Smooth muscle cell of the brain vasculature (primary cell): Measurements from ENCODE around the gene LAMB3.
"Not testable (repeated sequence)": the region's sequence is repeated elsewhere in the genome, so short reads cannot be mapped to it uniquely, and the experiment has no call there.

Experiments
- DNase-seq: peaks from one replicate; pipeline ENCODE4 v3.0.0-alpha.2; 2012; ENCODE audit warnings: low read depth, low spot score

LAMB3 gene

DNA sequence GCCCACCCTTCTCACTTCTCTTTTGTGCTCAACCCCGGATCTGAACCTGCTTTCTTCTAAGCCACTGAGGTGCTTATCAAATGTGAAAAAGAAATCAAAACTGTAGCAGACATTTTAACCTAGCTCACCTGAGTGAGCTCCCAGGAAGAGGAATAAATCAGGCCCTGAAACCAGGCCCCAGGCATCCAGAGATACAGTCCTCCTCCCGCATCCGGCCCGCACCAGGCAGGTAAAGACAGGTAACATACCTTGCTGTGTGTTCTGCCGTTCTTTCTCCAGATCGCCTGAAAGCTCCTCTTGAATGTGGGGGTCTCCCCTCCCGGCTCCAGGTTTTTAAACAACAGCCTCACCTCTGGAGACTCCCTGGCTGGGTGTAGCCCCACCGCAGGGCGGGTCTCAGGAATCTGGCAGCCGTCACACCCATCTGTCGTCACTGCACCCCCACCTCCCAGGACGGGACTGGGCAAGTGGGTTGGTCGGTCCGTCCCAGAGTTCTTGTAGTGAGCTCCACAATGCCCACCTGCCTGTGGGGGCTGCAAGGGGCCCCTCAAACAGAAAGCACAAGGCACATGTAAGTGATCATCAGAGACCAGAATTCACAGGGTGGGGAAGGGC, at the start of gene LAMB3:
LAMB3 (minus strand) TSS at position 305 of the 615 bp plus-strand sequence. CDS start 1,481 bp downstream, outside the sequence.
- DNase-seq: no peak

DNA sequence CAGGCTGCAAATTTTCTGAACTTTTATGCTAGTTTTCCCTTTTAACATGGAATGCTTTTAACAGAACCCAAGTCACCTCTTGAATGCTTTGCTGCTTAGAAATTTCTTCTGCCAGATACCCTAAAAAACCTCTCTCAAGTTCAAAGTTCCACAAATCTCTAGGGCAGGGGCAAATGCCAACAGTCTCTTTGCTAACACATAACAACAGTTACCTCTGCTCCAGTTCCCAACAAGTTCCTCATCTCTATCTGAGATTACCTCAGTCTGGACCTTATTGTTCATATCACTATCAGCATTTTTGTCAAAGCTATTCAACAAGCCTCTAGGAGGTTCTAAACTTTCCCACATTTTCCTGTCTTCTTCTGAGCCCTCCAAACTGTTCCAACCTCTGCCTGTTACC, 48.5 kb upstream of the LAMB3 start:
- not testable (repeated sequence) for DNase-seq

DNA sequence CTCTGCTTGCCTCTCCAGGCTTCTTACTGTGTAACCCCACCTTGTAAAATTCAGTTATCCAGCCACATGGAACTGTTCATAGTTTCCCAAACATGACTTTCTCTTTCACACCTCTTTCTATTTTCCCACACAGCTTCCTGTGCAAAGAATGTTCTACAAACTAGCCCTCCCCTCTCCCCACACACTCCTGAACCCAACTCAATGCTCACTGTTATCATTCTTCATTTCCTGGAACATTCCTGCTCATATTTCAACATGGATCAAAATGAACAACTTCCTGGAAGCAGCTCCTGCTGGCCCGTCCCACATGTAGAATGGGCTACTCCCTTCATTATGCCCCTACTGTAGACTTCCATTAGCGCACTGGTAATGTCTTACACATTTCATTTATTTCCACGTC, 44.9 kb upstream of the LAMB3 start:
- DNase-seq: no peak

DNA sequence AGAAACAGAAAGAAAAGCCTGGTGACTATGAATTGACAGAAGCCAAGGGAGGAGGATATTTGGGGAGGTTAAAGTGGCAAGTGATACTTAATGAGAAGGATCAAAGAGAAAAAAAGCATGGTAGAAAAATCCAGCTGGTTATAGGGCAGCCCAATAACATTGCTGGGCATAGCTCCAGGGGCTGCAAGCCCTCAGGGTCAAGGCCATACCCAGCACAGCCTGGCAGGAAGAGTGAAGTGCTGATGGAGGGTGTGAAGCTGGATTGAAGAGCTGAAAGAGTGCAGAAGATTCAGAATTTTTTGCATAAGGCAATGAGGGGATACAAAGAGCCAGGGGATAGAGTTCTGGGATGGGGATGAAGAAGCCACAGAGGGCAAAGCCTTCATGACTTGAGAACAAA, 44.4 kb upstream of the LAMB3 start:
- no peak for DNase-seq

DNA sequence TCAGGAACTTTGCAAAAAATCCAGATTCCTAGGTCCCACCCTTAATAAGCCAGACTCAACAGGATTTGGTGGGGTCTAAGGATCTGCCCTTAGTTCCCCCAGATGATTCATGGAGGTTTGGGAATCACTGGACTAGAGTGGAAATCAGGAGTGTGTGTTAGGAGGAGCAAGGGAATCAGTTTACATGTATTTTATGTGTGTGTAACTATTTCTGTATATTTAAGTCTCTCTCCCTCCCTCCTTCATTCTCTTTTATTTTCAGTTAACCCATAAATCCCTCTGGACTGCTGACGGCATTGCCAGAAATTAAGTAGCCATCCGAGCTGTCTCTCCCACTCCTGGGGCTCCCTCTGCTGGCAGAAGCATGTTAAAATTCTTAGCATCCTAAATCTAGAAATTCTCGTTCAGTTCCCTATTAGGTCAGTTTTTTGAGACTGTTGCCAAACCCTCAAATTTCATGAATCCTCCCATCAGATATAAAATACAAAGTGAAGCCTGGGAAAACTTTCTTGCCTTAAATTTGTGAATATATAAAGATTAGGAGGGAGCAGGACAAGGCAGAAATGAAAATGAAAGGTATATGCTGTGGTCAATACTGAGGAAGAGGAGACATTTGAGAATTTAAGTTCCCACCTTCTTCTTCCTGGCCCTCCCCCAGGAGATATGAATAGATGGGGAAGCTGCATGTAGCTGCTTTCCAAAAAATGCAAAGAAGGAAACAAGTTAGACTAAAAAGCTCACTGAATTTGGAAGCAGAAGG, 40.7 kb upstream of the LAMB3 start:
- peak; percentile 76 for DNase-seq

DNA sequence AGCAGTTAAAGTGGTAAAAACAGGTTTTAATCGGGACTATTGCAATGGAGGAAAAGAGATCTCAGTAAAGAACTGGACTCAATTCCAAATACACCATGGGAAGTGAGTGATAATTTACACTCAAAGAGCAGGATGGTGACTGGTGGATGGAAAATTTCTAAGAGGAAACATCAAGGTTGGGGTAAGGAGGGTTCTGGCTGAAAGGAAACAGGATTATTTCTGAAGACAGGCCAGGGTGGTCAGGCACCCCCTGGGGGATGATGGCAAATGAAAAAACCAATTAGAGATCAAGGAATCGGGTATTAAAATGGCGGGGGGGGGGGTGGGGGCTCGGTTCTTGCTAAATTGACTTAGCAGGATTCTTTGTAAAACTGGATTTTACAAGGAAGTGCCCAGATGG, 40.1 kb upstream of the LAMB3 start:
- no peak for DNase-seq

DNA sequence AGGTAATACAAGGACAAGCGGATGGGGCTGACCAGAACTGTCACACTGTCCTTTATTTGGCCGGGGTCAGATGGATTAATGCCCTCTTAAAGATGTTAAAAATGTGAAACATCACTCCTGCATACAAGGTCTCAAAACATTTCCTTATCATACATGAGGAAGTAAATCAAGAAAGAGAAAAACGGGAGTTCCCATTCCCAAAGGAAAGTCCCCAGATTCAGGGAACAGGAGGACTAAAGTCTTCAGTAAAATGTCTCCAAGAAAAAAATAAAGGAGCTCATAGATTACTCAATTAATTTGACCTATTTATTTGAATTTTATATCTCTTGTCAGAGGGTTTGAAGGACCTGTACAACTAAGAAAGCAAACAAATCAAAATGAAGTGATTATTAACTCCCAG, 39.0 kb upstream of the LAMB3 start:
- no peak for DNase-seq

DNA sequence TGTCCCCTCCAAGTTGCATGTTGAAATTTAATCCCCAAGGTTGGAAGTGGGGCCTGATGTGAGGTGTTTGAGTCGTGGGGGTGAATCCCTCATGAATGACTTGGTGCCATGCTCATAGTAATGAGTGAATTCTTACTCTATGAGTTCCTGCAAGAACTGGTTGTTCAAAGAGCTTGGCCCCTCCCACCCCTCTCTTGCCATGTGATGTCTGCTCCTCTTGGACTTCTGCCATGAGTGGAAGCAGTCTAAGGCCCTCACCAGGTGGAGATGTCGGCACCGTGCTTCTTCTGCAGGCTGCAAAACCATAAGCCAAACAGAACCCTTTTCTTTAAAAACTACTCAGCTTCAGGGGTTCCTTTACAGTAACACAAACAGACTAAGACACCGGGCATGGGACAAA, 37.3 kb upstream of the LAMB3 start:
- DNase-seq: no peak

DNA sequence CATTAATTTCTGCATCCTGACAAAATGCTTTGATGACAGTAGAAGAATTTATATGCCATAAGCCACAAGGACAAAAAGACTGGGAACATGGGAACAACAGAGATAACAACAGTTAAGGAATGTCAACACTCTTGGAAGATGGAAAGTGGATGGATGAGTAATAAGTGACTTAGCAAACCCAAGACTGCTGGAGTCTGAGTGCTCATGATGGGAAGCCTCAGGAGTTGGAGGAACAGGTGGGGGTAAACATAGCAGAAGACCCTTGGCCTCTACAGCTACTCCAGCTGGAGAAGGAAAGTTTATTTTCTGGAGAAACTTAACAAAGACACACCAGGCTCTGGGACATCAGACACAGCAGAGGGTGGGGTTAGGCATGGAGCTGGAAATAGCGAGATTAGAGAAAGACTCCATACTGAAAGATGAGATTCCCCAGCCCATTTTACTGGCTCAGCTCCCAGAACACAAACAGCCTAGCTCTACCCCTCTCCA, 36.6 kb upstream of the LAMB3 start:
- DNase-seq: no peak

DNA sequence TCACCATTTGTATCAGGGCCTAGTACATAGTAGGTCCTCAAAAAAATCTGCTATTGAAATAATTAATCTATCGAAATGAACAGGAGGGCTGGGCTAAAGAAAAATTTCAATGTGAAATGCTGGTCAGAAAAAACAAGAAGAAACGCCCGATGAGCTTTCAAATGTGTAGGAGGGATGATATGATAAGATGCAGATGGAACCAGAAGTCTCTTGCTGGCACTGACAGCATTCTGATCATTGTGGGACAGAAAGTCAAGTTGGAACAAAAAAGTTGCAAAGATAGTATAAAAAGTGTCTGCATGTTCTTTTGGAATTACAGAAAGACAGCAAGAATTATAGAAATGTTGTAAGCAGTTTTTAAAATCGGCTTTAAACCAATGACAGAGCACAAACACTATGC, 34.1 kb upstream of the LAMB3 start:
- DNase-seq: no peak

DNA sequence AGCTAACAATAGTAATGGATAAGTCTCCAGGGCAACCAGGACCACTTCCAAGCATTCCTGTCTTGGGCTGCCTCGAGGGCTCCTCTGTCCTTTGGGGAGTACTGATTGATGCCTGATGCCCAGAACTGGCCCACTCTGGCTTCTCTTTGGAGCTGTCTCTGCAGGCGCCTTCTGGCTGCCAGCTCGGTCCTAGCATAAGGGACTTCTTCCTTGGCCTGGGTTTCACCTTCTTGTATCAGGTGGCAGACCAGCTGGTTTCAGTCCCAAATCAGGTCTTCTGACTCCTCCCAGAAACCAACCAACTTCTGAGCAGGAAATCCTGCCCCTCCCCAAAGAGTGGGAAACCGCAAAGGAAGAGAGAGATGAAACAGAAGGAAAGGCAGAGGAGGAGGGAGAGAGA, 33.6 kb upstream of the LAMB3 start:
- no peak for DNase-seq

DNA sequence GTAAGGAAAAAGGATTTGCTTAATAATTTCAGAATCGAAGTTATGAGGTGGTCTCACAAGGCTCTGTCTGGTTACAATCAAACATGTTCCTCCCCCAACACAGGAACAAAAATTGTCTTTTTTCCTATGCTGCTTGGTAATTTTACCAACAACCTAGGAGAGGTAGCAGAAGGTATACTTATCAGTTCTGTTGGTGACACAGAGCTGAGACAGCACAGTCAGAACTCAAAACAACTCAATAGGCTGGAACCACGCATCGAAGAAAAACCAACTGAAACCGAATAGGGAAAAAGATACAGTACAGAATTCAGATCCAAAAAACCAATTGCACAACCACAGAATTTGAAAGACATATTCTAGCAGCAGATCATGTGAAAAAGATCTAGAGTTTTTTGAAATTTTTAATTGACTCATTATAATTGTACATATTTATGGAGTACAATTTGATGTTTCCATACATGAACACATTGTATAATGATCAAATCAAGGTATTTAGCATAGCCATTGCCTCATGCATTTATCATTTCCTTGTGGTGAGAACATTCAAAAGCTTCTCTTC, 26.8 kb upstream of the LAMB3 start:
- DNase-seq: no peak

DNA sequence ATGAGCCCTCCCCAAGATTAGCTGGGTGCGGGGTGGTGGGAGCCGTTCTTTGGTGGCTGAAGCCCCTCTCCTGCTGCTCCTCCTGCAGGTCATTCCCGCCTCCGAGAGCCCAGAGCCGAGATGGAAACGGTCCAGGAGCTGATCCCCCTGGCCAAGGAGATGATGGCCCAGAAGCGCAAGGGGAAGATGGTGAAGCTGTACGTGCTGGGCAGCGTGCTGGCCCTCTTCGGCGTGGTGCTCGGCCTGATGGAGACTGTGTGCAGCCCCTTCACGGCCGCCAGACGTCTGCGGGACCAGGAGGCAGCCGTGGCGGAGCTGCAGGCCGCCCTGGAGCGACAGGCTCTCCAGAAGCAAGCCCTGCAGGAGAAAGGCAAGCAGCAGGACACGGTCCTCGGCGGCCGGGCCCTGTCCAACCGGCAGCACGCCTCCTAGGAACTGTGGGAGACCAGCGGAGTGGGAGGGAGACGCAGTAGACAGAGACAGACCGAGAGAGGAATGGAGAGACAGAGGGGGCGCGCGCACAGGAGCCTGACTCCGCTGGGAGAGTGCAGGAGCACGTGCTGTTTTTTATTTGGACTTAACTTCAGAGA, 23.4 kb upstream of the LAMB3 start:
- no peak for DNase-seq

DNA sequence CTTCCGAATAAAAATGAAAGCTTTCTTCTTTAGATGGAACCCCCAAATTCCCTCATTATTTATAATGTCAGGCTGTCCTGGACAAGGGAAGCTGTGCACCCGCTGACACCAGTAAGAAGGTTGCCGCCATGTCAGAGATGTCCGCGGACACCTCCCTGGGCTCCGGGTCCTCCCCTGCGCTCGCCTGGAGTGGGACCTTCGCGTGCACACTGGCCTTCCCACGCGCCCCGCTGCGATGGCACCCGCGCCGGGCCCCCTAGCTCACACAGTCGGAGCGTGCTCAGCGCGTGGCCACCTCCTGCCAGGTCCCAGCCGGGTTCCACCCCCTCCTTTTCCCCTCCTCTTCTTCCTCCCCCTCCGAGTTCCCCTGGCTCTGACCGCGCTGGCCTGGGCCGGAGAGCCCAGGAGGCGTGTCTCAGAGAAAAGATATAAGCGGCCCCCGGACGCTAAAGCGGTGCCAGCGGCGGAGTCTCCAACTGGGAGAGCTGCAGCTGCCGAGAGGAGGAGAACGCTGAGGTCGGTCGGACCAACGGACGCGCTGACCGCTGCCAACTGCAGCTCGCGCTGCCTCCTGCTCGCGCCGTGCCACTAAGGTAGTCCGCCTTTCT, 22.8 kb upstream of the LAMB3 start, which contains the start of gene G0S2:
G0S2 (plus strand) TSS at position 456 of the 608 bp plus-strand sequence. CDS start 273 bp downstream, outside the sequence.
- no peak for DNase-seq

DNA sequence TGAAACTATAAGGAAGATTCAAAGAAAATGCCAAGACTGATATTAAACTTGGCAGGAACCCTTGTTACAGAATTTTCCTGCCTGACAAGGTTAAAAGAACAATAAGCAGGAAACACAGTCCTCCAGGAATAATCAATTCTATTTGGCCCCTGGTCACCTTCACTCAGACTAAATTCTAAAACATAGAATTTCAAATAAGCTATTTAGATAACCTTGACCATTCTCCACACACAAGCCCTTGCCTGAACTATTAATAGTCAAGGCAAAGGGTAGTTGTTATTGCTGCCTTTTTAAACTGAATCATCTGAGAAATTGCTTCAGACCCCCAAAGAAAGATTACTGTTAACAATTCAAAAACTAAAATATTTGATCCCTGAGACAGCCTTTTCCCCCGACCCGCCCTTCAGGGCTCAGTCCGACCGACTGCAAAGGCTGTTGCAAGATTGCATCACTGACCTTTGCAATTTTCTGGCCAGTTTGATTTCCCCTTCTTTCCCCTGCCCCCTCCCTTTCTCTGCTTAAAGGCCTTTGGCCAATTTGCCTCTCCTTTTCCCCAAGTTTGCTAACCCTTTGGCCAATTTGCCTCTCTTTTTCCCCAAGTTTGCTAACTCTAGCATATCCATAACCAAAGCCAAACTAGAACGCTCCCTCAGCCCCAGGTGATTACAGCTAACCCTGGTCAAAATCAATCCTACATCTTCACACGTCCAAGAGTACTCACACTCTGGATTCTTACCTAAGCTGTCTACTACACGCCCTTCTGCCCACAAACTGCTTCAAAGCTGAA, 21.6 kb upstream of the LAMB3 start:
- DNase-seq: no peak

DNA sequence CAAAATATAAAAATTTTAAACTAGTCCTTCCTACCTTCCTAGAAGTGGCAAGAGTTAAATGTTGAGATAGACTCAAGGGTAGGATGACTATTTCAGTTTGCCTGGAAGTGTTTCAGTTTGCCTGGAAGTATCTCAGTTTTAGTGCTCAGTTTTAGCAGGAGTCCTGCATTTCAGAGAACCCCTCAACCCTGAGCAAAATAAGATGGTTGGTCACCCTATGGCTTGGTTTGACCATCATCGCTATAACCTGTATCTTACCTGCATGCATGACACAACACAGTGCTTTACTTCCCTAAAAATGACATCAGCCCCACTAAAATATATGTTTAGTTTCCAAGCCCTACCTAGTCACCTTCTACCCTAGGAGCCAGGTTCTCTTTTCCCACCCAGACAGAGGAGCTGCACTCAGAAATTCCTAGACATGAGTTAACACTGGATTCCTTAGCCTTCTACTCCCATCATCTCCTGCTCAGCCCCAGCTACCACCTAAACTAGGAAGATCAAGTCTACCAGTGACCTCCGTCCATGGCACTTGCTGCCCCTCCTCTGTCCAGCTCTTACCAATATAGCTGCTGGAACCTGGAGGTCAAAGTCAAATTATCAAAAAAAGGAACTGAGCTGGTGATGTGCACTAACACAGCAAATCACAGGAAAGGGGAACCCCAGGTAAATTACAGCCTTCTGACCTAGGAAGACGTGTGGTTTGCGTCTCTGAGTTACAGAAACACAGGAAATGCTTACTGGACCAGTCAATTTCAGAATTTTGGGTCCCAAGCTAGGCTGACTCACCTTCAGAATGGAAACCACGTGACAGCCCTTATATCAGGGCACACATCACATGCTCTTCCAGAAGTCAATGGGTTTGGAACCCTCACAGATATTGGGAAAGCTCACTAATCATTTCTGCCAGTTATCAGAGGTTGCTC, 20.7 kb upstream of the LAMB3 start:
- no peak for DNase-seq

DNA sequence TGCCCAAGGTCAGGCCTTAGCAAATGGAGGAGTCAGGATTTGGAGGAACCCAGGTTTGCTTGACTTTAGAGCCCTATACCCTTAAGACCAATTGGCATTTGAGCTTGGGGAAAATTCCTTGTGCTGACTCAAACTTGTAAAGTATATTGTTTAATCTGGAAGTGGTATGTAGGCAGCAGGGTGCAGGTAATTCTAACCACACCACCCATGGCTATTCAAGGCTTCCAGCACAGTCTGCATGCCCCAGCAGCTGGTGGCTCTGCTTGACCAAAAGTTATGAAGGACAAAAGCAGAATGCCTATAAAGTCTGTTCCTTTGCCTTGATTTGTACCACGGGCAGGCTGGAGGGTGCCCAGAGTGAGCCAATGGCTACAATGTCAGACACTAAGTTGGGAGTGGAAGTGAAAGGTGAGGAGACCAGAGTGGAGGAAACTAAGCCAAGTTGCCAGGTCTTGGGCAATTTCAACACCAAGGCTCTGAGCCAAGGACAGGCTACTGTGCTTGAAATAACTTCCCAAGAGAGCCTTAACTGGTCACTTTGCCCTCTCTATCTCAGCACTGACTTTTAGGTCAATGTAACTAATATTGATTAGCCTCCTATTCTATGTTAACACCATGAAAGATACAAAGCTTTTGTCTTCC, 18.3 kb upstream of the LAMB3 start:
- DNase-seq: peak; percentile 73

DNA sequence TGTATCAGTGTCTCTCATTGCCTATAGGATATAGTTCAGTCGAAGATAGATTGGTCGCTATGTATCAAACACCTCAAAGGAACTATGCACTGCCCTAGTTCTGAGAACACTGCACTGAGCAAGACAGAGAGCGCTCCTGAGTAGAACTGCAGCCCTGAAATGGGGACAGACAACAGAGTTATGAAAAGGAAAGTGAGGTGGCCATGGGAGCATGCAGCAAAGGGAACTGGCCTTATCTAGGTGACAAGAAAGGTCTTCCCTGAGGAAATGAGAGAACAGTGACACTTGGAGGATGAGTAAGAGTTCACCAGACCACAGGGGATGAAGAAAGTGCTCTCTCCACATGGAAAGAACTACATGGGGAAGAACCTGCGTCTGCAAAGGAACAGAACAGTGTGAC, 15.5 kb upstream of the LAMB3 start:
- no peak for DNase-seq

DNA sequence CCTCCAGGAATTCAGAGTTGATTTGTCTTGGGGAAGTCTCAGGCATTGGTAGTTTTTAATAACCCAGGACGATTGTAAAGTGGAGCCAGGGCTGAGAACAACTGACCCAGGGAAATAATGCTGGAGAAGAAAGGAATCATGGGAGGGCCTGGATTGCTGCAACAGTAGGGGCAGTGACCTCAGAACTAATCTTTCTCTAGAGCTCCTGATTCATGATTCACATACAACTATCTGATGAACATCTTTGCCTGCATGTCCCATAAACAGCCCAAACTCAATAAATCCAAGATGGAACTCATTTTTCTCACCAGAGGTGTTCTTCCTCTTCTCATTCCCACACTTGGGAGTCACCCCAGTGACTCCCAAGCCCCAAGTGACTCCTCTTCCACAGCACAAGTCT, 14.9 kb upstream of the LAMB3 start:
- DNase-seq: no peak

DNA sequence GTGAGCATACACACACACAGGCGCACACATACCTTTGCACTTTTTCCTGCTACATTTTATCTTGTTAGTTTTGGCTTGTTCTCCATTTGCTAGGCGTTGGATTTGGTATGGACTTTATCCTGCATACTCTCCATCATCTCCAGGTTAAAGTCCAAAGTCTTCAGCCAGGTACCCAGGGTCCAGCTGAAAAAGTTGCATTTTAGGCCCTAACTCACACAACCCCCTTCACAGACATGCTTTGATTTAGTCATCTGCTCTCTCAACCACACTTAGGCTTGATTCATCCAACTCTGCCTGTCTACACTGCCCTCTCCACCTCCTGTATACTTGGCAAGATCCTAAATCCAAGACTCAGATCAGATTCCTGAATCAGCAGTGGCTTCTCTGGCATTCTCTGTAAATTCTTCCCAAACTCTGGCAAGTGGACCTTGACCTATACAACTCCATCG, 10.7 kb upstream of the LAMB3 start:
- no peak for DNase-seq
